ENCODE measurements around the gene SIGLEC9.

GRCh38 chr19:51111606-51112005 is 13.1 kb upstream of the SIGLEC9 start:
- TF ChIP-seq CTCF (IDR thresholded peaks at IDR 0.05; ENCODE audit: low read length) (peak; percentile 29; the same call in 1 of the 2 replicates), EZH2 (IDR thresholded peaks at IDR 0.05; ENCODE audit: borderline replicate concordance, low read length) (no peak)
